HEK293T (cell line): Measurements from ENCODE around the gene PRR3.

Experiments
- BHLHE40 ChIP-seq: fragments of 450-650 bp; IDR thresholded peaks from 2 replicates; pipeline ENCODE4 v1.6.1; 2016; ENCODE audit warnings: mild to moderate bottlenecking, moderate library complexity, borderline replicate concordance
- CTBP1 ChIP-seq: fragments of 450-650 bp; IDR thresholded peaks from 2 replicates; pipeline ENCODE4 v1.6.1; 2016; ENCODE audit warnings: borderline replicate concordance
- HDGF ChIP-seq: fragments of 450-650 bp; IDR thresholded peaks from 2 replicates; pipeline ENCODE4 v1.6.1; 2017; ENCODE audit warnings: antibody characterized with exemption, borderline replicate concordance
- L3MBTL2 ChIP-seq: fragments of 450-650 bp; conservative IDR thresholded peaks from 2 replicates; pipeline ENCODE4 v1.6.1; 2016; ENCODE audit warnings: mild to moderate bottlenecking
- SP1 ChIP-seq: fragments of 450-650 bp; IDR thresholded peaks from 2 replicates; pipeline ENCODE4 v1.6.1; 2017

- TF ChIP-seq SP1 (no peak), HDGF (no peak), CTBP1 (no peak), BHLHE40 (no peak), L3MBTL2 (no peak)
These were observed 12.3 kb upstream of the PRR3 start for GRCh38 chr6:30544666-30545272.
